GM18505 (cell line): ENCODE data around the gene TUBA4A.

Experiments used
- ATAC-seq: cut with Tn5 transposase; IDR thresholded peaks from one replicate; pipeline ENCODE4 v1.9.1; 2021; ENCODE audit not compliant: unreplicated experiment
- POLR2A ChIP-seq: IDR thresholded peaks from 4 replicates; pipeline ENCODE4 v1.6.1; 2011; ENCODE audit warnings: borderline replicate concordance; ENCODE audit not compliant: insufficient read depth, insufficient read length; ENCODE audit errors: extremely low read depth

The TUBA4A gene

GRCh38 chr2:219280651-219281050 is 26.9 kb upstream of the TUBA4A start:
- no peak for ATAC-seq
- TF ChIP-seq POLR2A: no peak

GRCh38 chr2:219279916-219280516 is 26.3 kb upstream of the TUBA4A start:
- no peak for TF ChIP-seq POLR2A
- ATAC-seq: no peak

GRCh38 chr2:219279151-219279915 is 25.6 kb upstream of the TUBA4A start, which contains the start of gene DNAJB2:
TSS of gene DNAJB2 (plus strand) at chr2:219279366. CDS start at chr2:219279834, 468 bp downstream.
- ATAC-seq: peak; percentile 85
- peak; percentile 85 for TF ChIP-seq POLR2A

GRCh38 chr2:219278655-219279150 is 25.0 kb upstream of the TUBA4A start:
- no peak for ATAC-seq
- no peak for TF ChIP-seq POLR2A

- no peak for ATAC-seq
Observed at GRCh38 chr2:219277703-219278654, 24.3 kb upstream of the TUBA4A start.

GRCh38 chr2:219274361-219274921 is 20.7 kb upstream of the TUBA4A start:
- ATAC-seq: no peak

More at GRCh38 chr2:219277703-219278654, 24.3 kb upstream of the TUBA4A start:
- peak; percentile 49 for TF ChIP-seq POLR2A

GRCh38 chr2:219273937-219274336 is 20.2 kb upstream of the TUBA4A start:
- TF ChIP-seq POLR2A: no peak
- no peak for ATAC-seq

More at GRCh38 chr2:219274361-219274921, 20.7 kb upstream of the TUBA4A start:
- TF ChIP-seq POLR2A: no peak

GRCh38 chr2:219272995-219273394 is 19.3 kb upstream of the TUBA4A start:
- no peak for ATAC-seq

GRCh38 chr2:219272356-219272755 is 18.6 kb upstream of the TUBA4A start:
- no peak for TF ChIP-seq POLR2A
- ATAC-seq: no peak

More at GRCh38 chr2:219272995-219273394, 19.3 kb upstream of the TUBA4A start:
- no peak for TF ChIP-seq POLR2A

GRCh38 chr2:219271021-219271420 is 17.3 kb upstream of the TUBA4A start:
- ATAC-seq: no peak
- no peak for TF ChIP-seq POLR2A

- no peak for ATAC-seq
- no peak for TF ChIP-seq POLR2A
Observed at GRCh38 chr2:219270055-219270372, 16.3 kb upstream of the TUBA4A start.

- no peak for TF ChIP-seq POLR2A
- ATAC-seq: no peak
Observed at GRCh38 chr2:219269362-219270054, 15.8 kb upstream of the TUBA4A start.
